NCI-H187 treated with DMSO at 0.1 percent for 48 hours (cell line): ENCODE results near the gene SLC39A10.
"Not testable (repeated sequence)": the region's sequence is repeated elsewhere in the genome, so short reads cannot be mapped to it uniquely, and the experiment has no call there.

Experiments
- DNase-seq: peaks from one replicate; lab custom pipeline; 2025; lab: John Stamatoyannopoulos, UW

The SLC39A10 gene

GRCh38 chr2:195674491-195675221, 17.6 kb downstream of the SLC39A10 start:
- DNase-seq = no peak

- DNase-seq = no peak
These were observed 18.9 kb downstream of the SLC39A10 start for GRCh38 chr2:195675783-195676427.

- no peak for DNase-seq
These were observed 20.3 kb downstream of the SLC39A10 start for GRCh38 chr2:195677290-195677689.

GRCh38 chr2:195677884-195678283, 20.9 kb downstream of the SLC39A10 start:
- DNase-seq = no peak

- DNase-seq = no peak
These were observed 25.1 kb downstream of the SLC39A10 start for GRCh38 chr2:195682077-195682476.

- no peak for DNase-seq
These were observed 26.1 kb downstream of the SLC39A10 start for GRCh38 chr2:195683174-195683573.

- DNase-seq = no peak
These were observed 29.5 kb downstream of the SLC39A10 start for GRCh38 chr2:195686564-195686963.

- DNase-seq = no peak
These were observed 30.5 kb downstream of the SLC39A10 start for GRCh38 chr2:195687320-195688086.

- DNase-seq = not testable (repeated sequence)
These were observed 35.5 kb downstream of the SLC39A10 start for GRCh38 chr2:195692531-195692930.

- no peak for DNase-seq
These were observed 37.5 kb downstream of the SLC39A10 start for GRCh38 chr2:195694553-195694952.

- DNase-seq = no peak
These were observed 38.1 kb downstream of the SLC39A10 start for GRCh38 chr2:195695002-195695631.

- DNase-seq = no peak
These were observed 39.0 kb downstream of the SLC39A10 start for GRCh38 chr2:195696012-195696411.

GRCh38 chr2:195697681-195698220, 40.7 kb downstream of the SLC39A10 start:
- DNase-seq = no peak

GRCh38 chr2:195700480-195700879, 43.5 kb downstream of the SLC39A10 start:
- no peak for DNase-seq

- no peak for DNase-seq
These were observed 49.3 kb downstream of the SLC39A10 start for GRCh38 chr2:195706161-195706900.

- DNase-seq = no peak
These were observed 53.1 kb downstream of the SLC39A10 start for GRCh38 chr2:195709901-195710806.

- DNase-seq = no peak
These were observed 54.5 kb downstream of the SLC39A10 start for GRCh38 chr2:195711478-195711877.

- no peak for DNase-seq
These were observed 59.4 kb downstream of the SLC39A10 start for GRCh38 chr2:195716466-195716865.

- DNase-seq = no peak
These were observed 64.0 kb downstream of the SLC39A10 start for GRCh38 chr2:195721042-195721441.

GRCh38 chr2:195722075-195722474, 65.0 kb downstream of the SLC39A10 start:
- no peak for DNase-seq
